Liver (tissue), 9 donors: ENCODE measurements around the gene GLT6D1. TPM values are rescaled to one million over a fixed set of nuclear protein-coding genes. Genes with fewer than 3 reads are reported as not detected.

Experiments used
- DNase-seq: peaks from one replicate; pipeline ENCODE4 v3.0.0-alpha.2; 2017; ENCODE audit warnings: low spot score
- H3K27ac ChIP-seq, 2 donors: one replicate each; pipeline ENCODE4 v1.7.0; 2013; ENCODE audit warnings: inconsistent platforms in 2 of 2, low read length in 2 of 2, control low read depth in 1 of 2, low read depth in 1 of 2, mild to moderate bottlenecking in 1 of 2
- H3K27me3 ChIP-seq, 4 donors: one replicate each; pipeline versions ENCODE4 v1.6.1 to v1.7.0; 2013; ENCODE audit warnings: low read length in 3 of 4, inconsistent platforms in 1 of 4, mild to moderate bottlenecking in 1 of 4, moderate library complexity in 1 of 4; ENCODE audit not compliant: control insufficient read depth in 4 of 4, insufficient read depth in 4 of 4
- H3K36me3 ChIP-seq, 4 donors: one replicate each; pipeline versions ENCODE4 v1.6.1 to v1.7.0; 2013; ENCODE audit warnings: low read length in 3 of 4, mild to moderate bottlenecking in 3 of 4, low read depth in 1 of 4, moderate library complexity in 1 of 4; ENCODE audit not compliant: control insufficient read depth in 4 of 4, insufficient read depth in 3 of 4
- H3K4me1 ChIP-seq, 4 donors: one replicate each; pipeline versions ENCODE4 v1.6.1 to v1.7.0; 2013; ENCODE audit warnings: low read length in 3 of 4, mild to moderate bottlenecking in 3 of 4, moderate library complexity in 1 of 4; ENCODE audit not compliant: control insufficient read depth in 4 of 4, insufficient read depth in 4 of 4
- H3K4me3 ChIP-seq, 3 donors: one replicate each; pipeline versions ENCODE4 v1.6.1 to v1.7.0; 2013; ENCODE audit warnings: low read length in 3 of 3, control low read depth in 1 of 3, low read depth in 1 of 3, mild to moderate bottlenecking in 1 of 3
- H3K9ac ChIP-seq, 2 donors: one replicate each; pipeline ENCODE4 v1.7.0; 2013; ENCODE audit warnings: low read length in 2 of 2, mild to moderate bottlenecking in 2 of 2, moderate library complexity in 2 of 2, control low read depth in 1 of 2, low read depth in 1 of 2
- H3K9me3 ChIP-seq, 4 donors: one replicate each; pipeline versions ENCODE4 v1.6.1 to v1.7.0; 2013; ENCODE audit warnings: low read length in 3 of 4; ENCODE audit not compliant: control insufficient read depth in 4 of 4
- EGR1 ChIP-seq, 2 donors: IDR thresholded peaks; 2 replicates each; pipeline ENCODE4 v1.6.1; 2016 to 2018; ENCODE audit warnings: antibody characterized with exemption in 2 of 2, low read depth in 2 of 2
- FOXA1 ChIP-seq: IDR thresholded peaks from 2 replicates; pipeline ENCODE4 v1.6.1; 2016; ENCODE audit warnings: antibody characterized with exemption
- FOXA2 ChIP-seq: IDR thresholded peaks from 2 replicates; pipeline ENCODE4 v1.6.1; 2016; ENCODE audit warnings: antibody characterized with exemption
- HNF4A ChIP-seq, 2 donors: conservative IDR thresholded peaks; 2 replicates each; pipeline ENCODE4 v1.6.1; 2016; ENCODE audit warnings: antibody characterized with exemption in 2 of 2, mild to moderate bottlenecking in 2 of 2
- NR2F2 ChIP-seq: IDR thresholded peaks from 2 replicates; pipeline ENCODE4 v1.6.1; 2016; ENCODE audit warnings: antibody characterized with exemption
- RAD21 ChIP-seq, 2 donors: IDR thresholded peaks; 2 replicates each; pipeline ENCODE4 v1.6.1; 2016; ENCODE audit warnings: antibody characterized with exemption in 2 of 2, mild to moderate bottlenecking in 2 of 2
- RXRA ChIP-seq, 2 donors: IDR thresholded peaks; 2 replicates each; pipeline ENCODE4 v1.6.1; 2017 to 2018; ENCODE audit warnings: antibody characterized with exemption in 2 of 2, mild to moderate bottlenecking in 1 of 2
- TAF1 ChIP-seq: conservative IDR thresholded peaks from 2 replicates; pipeline ENCODE4 v1.6.1; 2016; ENCODE audit warnings: antibody characterized with exemption, mild to moderate bottlenecking
- YY1 ChIP-seq: IDR thresholded peaks from 2 replicates; pipeline ENCODE4 v1.6.1; 2016; ENCODE audit warnings: antibody characterized with exemption, mild to moderate bottlenecking
- WGBS: extraction: QIAGEN DNeasy Blood & Tissue Kit; methylation state at CpG from one replicate; pipeline ENCODE4 v1.1.7; 2013; 5-methylcytosine and 5-hydroxymethylcytosine counted together
- polyA plus RNA-seq, 2 donors: library from polyadenylated mRNA; stranded (reverse) in 1 of 2; unstranded in 1 of 2; fragments of 200-250 nt in 1 of 2; fragments of >200 nt in 1 of 2; fragmentation: Nextera tagmentation in 1 of 2; extraction: Ambion mirVana in 1 of 2; gene quantifications; one replicate each; pipeline versions ENCODE4 v1.2.1 to v1.2.3, GENCODE V29; 2013 to 2015
- total RNA-seq, 2 donors: library from RNA; depleted of rRNA; stranded (reverse); fragments of >200 nt; gene quantifications; one replicate each; pipeline ENCODE4 v1.2.3, GENCODE V29; 2014
- TF ChIP-seq, protein P1 (sequence below): IDR thresholded peaks from 2 replicates; pipeline ENCODE4 v1.6.1; 2016; ENCODE audit warnings: antibody characterized with exemption, mild to moderate bottlenecking
- TF ChIP-seq, protein P2 (sequence below): IDR thresholded peaks from 2 replicates; pipeline ENCODE4 v1.6.1; 2016; ENCODE audit warnings: antibody characterized with exemption
- TF ChIP-seq, protein P3 (sequence below): IDR thresholded peaks from 2 replicates; pipeline ENCODE4 v1.6.1; 2016; ENCODE audit warnings: antibody characterized with exemption
- TF ChIP-seq, protein P4 (sequence below): IDR thresholded peaks from 2 replicates; pipeline ENCODE4 v1.6.1; 2016; ENCODE audit warnings: antibody characterized with exemption
- donor health status: healthy.
- donor health status: healthy.
- donor health status: healthy.
- donor health status: healthy.
- donor health status: healthy.

Gene GLT6D1
- total and polyA plus RNA-seq, 4 donors, result not detected

DNA sequence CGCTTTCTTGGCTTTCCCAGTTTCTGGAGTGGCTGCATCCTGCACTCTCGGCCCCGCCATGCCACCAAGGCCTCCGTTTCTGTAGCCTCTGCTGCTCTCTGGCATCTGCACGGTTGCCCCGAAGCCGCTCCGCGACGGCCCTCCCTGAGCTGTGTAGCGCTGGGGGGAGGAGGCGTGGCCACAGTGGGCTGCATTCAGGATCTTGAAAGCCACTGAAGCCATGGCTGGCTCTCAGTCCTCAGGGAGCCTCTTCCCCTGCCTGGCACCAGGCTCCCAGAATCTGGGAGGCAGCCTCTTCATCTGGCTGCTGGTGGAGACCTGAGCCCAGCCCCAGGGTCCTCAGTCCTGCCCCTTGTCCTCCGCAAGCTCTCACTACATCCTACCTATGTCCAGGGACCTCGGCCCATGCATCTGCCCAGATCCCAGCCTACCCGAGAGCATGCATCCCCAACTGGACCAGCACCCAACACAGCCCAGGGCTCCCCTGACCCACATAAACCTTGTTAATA lies 52.7 kb downstream of the GLT6D1 start (continued):
- TF ChIP-seq FOXA1, result no peak

GRCh38 chr9:135584934-135585333 lies 54.4 kb downstream of the GLT6D1 start:
- no peak for DNase-seq
- TF ChIP-seq, protein P1, sequence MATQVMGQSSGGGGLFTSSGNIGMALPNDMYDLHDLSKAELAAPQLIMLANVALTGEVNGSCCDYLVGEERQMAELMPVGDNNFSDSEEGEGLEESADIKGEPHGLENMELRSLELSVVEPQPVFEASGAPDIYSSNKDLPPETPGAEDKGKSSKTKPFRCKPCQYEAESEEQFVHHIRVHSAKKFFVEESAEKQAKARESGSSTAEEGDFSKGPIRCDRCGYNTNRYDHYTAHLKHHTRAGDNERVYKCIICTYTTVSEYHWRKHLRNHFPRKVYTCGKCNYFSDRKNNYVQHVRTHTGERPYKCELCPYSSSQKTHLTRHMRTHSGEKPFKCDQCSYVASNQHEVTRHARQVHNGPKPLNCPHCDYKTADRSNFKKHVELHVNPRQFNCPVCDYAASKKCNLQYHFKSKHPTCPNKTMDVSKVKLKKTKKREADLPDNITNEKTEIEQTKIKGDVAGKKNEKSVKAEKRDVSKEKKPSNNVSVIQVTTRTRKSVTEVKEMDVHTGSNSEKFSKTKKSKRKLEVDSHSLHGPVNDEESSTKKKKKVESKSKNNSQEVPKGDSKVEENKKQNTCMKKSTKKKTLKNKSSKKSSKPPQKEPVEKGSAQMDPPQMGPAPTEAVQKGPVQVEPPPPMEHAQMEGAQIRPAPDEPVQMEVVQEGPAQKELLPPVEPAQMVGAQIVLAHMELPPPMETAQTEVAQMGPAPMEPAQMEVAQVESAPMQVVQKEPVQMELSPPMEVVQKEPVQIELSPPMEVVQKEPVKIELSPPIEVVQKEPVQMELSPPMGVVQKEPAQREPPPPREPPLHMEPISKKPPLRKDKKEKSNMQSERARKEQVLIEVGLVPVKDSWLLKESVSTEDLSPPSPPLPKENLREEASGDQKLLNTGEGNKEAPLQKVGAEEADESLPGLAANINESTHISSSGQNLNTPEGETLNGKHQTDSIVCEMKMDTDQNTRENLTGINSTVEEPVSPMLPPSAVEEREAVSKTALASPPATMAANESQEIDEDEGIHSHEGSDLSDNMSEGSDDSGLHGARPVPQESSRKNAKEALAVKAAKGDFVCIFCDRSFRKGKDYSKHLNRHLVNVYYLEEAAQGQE, result no peak
- no peak for TF ChIP-seq RAD21 (IDR thresholded peaks at IDR 0.05)
- TF ChIP-seq YY1, result no peak
- TF ChIP-seq, protein P2, sequence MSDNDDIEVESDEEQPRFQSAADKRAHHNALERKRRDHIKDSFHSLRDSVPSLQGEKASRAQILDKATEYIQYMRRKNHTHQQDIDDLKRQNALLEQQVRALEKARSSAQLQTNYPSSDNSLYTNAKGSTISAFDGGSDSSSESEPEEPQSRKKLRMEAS, result no peak
- H3K4me3 ChIP-seq, result no peak overlapping the region
- no peak overlapping the region for H3K27ac ChIP-seq
- H3K36me3 ChIP-seq, result no peaks in the 10 kb centered on the region
- H3K9me3 ChIP-seq, result no peaks in the 10 kb centered on the region
- no peak overlapping the region for H3K9ac ChIP-seq
- no peaks in the 10 kb centered on the region for H3K27me3 ChIP-seq
- WGBS, result 76% methylated on average over 16 of the region's 16 CpGs
- no peaks in the 10 kb centered on the region for H3K4me1 ChIP-seq

GRCh38 chr9:135584371-135584770 lies 55.0 kb downstream of the GLT6D1 start:
- no peaks in the 10 kb centered on the region for H3K4me1 ChIP-seq
- H3K36me3 ChIP-seq, result no peaks in the 10 kb centered on the region
- WGBS, result 59% methylated on average over 5 of the region's 5 CpGs
- no peaks in the 10 kb centered on the region for H3K27me3 ChIP-seq
- DNase-seq, result no peak
- no peak overlapping the region for H3K27ac ChIP-seq
- TF ChIP-seq, protein P3, sequence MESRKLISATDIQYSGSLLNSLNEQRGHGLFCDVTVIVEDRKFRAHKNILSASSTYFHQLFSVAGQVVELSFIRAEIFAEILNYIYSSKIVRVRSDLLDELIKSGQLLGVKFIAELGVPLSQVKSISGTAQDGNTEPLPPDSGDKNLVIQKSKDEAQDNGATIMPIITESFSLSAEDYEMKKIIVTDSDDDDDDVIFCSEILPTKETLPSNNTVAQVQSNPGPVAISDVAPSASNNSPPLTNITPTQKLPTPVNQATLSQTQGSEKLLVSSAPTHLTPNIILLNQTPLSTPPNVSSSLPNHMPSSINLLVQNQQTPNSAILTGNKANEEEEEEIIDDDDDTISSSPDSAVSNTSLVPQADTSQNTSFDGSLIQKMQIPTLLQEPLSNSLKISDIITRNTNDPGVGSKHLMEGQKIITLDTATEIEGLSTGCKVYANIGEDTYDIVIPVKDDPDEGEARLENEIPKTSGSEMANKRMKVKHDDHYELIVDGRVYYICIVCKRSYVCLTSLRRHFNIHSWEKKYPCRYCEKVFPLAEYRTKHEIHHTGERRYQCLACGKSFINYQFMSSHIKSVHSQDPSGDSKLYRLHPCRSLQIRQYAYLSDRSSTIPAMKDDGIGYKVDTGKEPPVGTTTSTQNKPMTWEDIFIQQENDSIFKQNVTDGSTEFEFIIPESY, result no peak
- TF ChIP-seq FOXA1, result no peak
- TF ChIP-seq RAD21 (IDR thresholded peaks at IDR 0.05), result no peak
- TF ChIP-seq NR2F2, result no peak
- TF ChIP-seq EGR1 (IDR thresholded peaks at IDR 0.05; ENCODE audit: low read depth in 2 of 2), result no peak
- no peak for TF ChIP-seq RXRA (IDR thresholded peaks at IDR 0.05)
- TF ChIP-seq, protein P4, sequence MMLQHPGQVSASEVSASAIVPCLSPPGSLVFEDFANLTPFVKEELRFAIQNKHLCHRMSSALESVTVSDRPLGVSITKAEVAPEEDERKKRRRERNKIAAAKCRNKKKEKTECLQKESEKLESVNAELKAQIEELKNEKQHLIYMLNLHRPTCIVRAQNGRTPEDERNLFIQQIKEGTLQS, result no peak
- no peak for TF ChIP-seq FOXA2
- TF ChIP-seq TAF1, result no peak
- TF ChIP-seq, protein P1, result no peak
- no peak for TF ChIP-seq HNF4A (conservative IDR thresholded peaks at IDR 0.05)
- H3K9me3 ChIP-seq, result no peaks in the 10 kb centered on the region
- H3K9ac ChIP-seq, result no peak overlapping the region
- no peak overlapping the region for H3K4me3 ChIP-seq
